Measurements from ENCODE around the gene FAM193A. TPM values are rescaled to one million over a fixed set of nuclear protein-coding genes. Genes with fewer than 3 reads are reported as not detected.
"Not testable (repeated sequence)": the region's sequence is repeated elsewhere in the genome, so short reads cannot be mapped to it uniquely, and the experiment has no call there.

FAM193A gene
- total RNA-seq, 1 donor: 36.9 TPM

DNA sequence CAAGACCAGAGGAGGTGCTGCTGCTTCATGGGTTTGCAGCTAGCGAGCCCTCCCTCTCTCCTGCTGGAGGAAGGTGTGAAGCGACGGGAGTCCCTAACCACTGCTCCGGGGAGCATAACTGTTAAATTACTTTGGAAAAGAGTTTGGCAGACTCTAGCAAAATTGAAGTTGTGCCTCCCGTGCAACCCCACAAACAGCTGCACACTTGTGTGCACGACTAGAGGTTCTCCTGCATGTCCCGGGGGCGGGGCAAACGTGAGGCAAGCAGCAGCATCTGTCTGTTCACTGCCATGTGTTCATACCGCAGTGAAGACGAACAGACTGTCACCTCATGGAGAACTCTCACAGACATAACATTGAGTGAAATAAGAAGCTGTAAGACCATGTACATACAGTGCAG, 185.1 kb downstream of the FAM193A start:
- no peak for DNase-seq (ENCODE audit: low read depth in 2 of 3, low spot score in 2 of 3)

- no peak for DNase-seq (ENCODE audit: low read depth in 2 of 3, low spot score in 2 of 3)
Measured at GRCh38 chr4:2722033-2722432, 185.6 kb downstream of the FAM193A start.

DNA sequence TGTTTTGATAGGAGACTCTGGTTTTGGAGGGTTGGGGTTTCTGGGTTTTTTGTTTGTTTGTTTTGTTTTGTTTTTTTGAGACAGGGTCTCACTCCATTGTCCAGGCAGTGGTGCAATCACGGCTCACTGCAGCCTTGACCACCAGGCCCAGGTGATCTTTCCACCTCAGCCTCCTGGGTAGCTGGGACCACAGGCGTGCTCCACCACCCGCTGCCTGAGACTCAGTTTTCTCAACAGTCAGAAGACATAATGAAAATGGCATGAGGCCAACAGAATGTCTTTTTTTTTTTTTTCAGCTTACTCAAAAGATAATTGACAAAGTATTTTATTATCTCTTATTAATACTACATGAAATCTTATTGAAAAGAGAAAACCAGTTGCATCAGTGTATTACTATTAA, 187.3 kb downstream of the FAM193A start:
- DNase-seq (ENCODE audit: low read depth in 2 of 3, low spot score in 2 of 3): no peak

DNA sequence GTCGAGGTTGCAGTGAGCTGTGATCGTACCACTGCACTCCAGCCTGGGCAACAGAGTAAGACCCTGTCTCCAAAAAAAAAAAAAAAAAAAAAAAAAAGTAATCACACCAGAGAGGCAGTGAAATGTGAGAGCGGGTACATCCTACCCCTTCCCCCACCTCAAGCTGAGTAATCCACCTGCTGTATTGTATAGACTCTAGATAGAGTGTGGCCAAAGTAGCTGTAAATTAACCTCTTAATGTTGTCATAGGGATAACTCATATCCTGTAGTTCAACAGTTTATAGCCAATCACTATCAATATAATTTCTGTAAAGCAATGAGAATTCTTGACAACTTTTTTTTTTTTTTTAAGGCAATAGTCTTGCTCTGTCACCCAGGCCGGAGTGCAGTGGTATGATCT, 188.9 kb downstream of the FAM193A start:
- no peak for DNase-seq (ENCODE audit: low read depth in 2 of 3, low spot score in 2 of 3)

- not testable (repeated sequence) for DNase-seq (ENCODE audit: low read depth in 2 of 3, low spot score in 2 of 3)
Measured at GRCh38 chr4:2726881-2727280, 190.4 kb downstream of the FAM193A start.

- DNase-seq (ENCODE audit: low read depth in 2 of 3, low spot score in 2 of 3): no peak
Measured at GRCh38 chr4:2728221-2728620, 191.8 kb downstream of the FAM193A start.

DNA sequence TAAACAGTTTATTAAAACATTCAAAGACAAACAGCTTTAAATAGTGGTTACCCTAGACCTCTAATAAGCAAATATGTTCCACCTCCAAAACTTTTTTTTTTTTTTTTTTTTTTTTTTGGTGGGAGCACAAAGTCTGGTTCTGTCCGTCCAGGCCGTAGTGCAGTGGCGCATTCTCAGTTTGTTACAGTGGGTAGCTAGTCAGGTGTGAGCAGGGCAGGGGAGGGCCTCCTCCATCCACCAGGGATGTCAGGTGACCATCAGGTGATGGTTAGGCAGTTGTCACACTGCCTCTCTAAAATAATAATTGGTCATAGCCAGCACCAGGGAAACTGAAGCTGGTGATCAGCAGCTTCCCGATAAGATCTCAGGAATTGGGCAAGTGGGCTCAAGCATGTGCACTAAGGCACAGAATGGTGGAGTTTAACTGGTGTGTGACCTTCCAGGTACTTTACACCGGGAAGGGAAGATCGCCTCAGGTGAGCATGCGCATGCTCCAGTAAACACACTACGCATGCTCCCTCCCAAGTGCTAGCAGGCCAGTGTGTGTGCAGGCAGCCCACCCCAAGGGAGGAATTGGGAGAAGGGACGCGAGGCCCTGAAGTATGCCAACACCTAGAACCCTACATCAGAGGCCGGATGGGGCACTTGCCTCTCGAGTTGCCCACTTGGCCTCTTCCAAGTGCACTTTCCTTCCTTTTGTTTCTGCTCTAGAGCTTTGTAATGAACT, 192.5 kb downstream of the FAM193A start:
- no peak for DNase-seq (ENCODE audit: low read depth in 2 of 3, low spot score in 2 of 3)

DNA sequence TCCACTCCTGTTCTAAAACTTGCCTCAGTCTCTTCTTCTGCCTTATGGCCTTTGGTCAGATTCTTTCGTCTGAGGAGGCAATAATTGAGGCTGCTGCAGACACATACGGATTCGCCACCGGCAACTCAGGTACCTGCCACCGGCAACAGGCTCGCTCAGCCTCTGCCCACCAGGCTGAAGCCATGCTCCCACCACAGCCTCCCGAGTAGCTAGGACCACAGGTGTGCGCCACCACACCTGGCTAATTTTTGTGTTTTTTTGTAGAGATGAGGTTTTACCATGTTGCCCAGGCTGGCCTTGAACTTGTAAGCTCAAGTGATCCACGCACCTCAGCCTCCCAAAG, 193.1 kb downstream of the FAM193A start:
- no peak for DNase-seq (ENCODE audit: low read depth in 2 of 3, low spot score in 2 of 3)

DNA sequence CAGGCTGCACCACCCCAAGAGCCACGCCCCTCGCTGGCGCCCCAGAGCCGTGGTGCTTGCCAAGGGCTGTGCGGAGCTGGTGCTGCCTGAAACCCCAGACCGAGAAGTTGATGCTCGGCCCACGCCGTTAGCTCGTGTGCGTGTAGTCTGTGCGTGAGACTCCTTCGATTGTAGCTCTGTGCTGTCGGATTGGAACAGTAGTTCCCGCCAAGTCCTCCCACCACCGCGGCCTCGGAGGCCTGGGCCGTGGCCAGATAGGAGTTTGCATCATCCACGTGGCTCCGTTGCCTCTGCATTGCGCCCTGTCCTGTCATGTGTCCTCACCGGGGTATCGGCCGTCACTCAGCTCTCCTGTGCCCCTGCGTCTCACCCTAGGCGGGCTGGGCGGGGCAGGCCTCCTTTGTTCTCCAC, 195.5 kb downstream of the FAM193A start:
- no peak for DNase-seq (ENCODE audit: low read depth in 2 of 3, low spot score in 2 of 3)

GRCh38 chr4:2732526-2732925, 196.1 kb downstream of the FAM193A start:
- DNase-seq (ENCODE audit: low read depth in 2 of 3, low spot score in 2 of 3): no peak

GRCh38 chr4:2733001-2733843, 196.8 kb downstream of the FAM193A start:
- no peak for DNase-seq (ENCODE audit: low read depth in 2 of 3, low spot score in 2 of 3)

DNA sequence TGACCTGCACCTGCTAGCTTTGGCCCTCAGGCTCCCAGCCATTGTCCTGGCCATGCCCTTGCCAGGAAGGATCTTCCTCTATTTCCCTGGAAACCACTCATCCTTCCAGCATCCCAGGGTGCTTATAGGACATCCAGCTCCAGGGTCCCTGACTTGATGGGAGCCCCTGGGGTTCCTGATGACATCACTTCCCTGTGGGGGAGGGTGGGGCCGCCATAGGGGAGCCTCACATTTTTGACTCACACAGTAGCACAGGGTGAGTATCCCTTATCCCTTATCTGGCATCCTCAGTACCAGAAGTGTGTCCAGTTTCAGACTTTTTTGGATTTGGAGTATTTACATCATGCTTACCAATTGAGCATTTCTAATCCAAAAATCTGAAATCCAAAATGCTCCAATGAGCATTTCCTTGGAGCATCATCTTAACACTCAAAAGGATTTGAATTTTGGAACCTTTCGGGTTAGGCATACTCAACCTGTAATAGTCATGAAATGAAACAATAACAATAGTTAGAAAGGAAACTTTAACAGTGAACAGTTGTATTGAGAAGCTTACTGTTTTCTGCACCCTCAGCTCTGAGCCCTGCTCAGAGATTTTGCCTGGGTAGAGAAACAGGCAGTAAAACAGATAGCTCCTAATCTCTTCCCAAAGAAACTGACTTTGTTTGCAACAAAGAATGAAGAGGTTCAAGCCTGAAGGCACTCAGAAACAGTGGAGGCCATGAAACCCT, 197.6 kb downstream of the FAM193A start:
- DNase-seq (ENCODE audit: low read depth in 2 of 3, low spot score in 2 of 3): no peak

- DNase-seq (ENCODE audit: low read depth in 2 of 3, low spot score in 2 of 3): no peak
Measured at GRCh38 chr4:2734612-2735011, 198.2 kb downstream of the FAM193A start.

- no peak for DNase-seq (ENCODE audit: low read depth in 2 of 3, low spot score in 2 of 3)
Measured at GRCh38 chr4:2735869-2736268, 199.4 kb downstream of the FAM193A start.

GRCh38 chr4:2738296-2738695, 201.8 kb downstream of the FAM193A start:
- not testable (repeated sequence) for DNase-seq (ENCODE audit: low read depth in 2 of 3, low spot score in 2 of 3)

GRCh38 chr4:2741626-2742025, 205.2 kb downstream of the FAM193A start:
- DNase-seq (ENCODE audit: low read depth in 2 of 3, low spot score in 2 of 3): no peak

DNA sequence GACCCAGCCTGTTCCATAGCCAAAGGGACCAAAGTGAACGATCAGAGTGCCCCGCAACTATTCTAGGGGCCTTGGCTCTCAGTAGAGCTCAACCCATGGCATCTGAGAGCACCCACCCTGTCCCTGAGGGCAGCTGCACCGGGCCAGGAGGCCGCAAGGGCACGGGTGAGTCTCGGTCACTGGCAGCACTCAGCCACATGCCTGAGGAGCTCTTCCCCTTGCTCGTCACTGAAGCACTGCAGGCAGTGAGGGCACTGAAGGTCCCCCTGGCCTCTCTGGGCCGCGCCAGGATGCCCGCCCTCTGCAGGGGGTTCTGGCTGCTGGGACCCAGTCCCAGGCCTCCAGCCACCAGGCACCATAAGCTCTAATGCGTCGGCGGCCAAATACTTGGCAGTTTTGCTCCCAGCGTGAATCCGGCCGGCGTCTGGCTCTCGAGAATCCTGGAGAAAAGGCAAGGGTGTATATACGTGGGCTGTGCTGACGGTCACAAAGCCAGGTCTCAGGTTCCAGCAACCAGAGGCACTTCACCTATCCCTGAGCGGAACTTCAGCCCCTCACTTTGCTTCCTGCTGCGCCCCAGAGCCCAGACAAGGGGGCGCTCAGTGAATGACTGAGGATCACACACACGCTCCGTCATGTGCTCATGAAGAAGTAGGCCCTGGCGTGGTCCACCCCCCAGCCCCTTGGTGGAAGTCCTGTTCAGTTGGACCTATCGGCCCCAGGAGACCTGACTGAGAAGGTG, 205.8 kb downstream of the FAM193A start:
- no peak for DNase-seq (ENCODE audit: low read depth in 2 of 3, low spot score in 2 of 3)

- DNase-seq (ENCODE audit: low read depth in 2 of 3, low spot score in 2 of 3): no peak
Measured at GRCh38 chr4:2742823-2743517, 206.5 kb downstream of the FAM193A start.

DNA sequence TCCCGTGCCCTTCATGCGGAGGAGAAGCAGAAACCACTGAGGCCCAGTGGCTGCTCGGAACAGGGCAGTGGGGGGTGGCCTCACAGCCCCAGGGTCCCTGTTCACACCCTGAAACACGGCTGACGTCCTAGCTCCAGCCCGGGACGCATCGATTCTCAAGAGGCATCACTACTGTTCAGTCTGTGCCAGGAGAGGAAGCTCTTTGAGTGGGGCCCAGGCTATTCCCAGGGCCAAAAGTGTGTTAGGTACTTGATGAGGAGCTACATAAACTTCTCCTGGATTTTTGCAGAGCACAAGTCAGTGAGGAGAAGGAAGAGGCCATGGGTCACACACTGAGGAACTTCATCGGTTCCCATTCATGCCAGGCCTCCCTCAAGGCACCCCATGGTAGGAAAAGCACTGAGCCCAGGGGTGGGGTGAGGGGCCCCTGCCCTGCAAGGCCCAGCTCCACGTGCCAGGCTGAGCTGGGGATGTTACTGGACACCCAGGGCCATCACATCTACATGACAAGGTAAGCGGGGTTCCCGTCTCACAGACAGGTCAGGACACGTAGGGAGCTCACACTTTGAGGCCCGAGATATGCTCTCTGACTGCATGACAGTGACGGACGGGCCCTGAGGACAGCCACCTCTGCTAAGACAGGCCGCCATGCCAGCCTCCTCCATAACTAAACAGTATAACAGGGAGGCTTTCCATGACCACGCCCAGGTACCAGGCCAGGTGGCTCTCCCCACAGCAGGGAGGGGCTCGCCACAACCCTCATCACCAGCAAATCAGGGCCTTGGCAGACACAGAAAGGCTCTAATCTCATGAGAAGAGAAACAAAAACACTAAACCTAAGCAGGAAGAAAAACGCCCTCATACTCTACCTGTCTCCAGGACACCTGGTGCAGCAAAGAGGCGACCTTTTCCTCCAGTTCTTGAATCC, 207.3 kb downstream of the FAM193A start:
- DNase-seq (ENCODE audit: low read depth in 2 of 3, low spot score in 2 of 3): no peak

Measured in hematopoietic multipotent progenitor cell (in vitro differentiated cells).